Activated T-cell treated with anti-CD3 and anti-CD28 coated beads, Interleukin-2, amount 50 U/mL, for 72 hours (primary cell): ENCODE data around the gene SLC22A23. TPM values are rescaled to one million over a fixed set of nuclear protein-coding genes. Genes with fewer than 3 reads are reported as not detected.
A peak's percentile ranks its signal among the peaks of the same experiment; 100 is the strongest.

Experiments used
- ATAC-seq, 2 donors: fragments of 150-1000 bp; cut with Tn5 transposase; replicated peaks in 1 of 2; 2 replicates each; pipeline ENCODE4 v1.10.0; 2021; ENCODE audit warnings: moderate library complexity in 2 of 2, mild to moderate bottlenecking in 1 of 2
- DNase-seq, 2 donors: peaks; one replicate each; pipeline ENCODE4 v3.0.0; 2021 to 2022; ENCODE audit warnings: mixed read lengths in 1 of 2
- H3K27ac Mint-ChIP-seq: one replicate; pipeline ENCODE4 v1.8.0; 2022; ENCODE audit warnings: mild to moderate bottlenecking, moderate library complexity, mixed read lengths
- H3K27me3 Mint-ChIP-seq: one replicate; pipeline ENCODE4 v1.8.0; 2022; ENCODE audit warnings: low read depth, mixed read lengths
- H3K36me3 Mint-ChIP-seq, 2 donors: one replicate each; pipeline ENCODE4 v1.8.0; 2022; ENCODE audit warnings: mixed read lengths in 2 of 2, mild to moderate bottlenecking in 1 of 2; ENCODE audit not compliant: insufficient read depth in 2 of 2
- H3K4me1 Mint-ChIP-seq: one replicate; pipeline ENCODE4 v1.8.0; 2022; ENCODE audit warnings: low read depth, mixed read lengths
- H3K4me3 Mint-ChIP-seq, 2 donors: one replicate each; pipeline ENCODE4 v1.8.0; 2022; ENCODE audit warnings: mild to moderate bottlenecking in 2 of 2, mixed read lengths in 2 of 2, moderate library complexity in 2 of 2
- H3K9me3 Mint-ChIP-seq, 2 donors: one replicate each; pipeline ENCODE4 v1.8.0; 2022; ENCODE audit warnings: mixed read lengths in 2 of 2
- total RNA-seq, 2 donors: library from RNA; stranded (reverse); gene quantifications; one replicate each; pipeline ENCODE4 v1.2.3, GENCODE V29; 2022

SLC22A23 gene
- total RNA-seq, 2 donors from 2014 or later = 1.5 to 2.0 TPM

DNA sequence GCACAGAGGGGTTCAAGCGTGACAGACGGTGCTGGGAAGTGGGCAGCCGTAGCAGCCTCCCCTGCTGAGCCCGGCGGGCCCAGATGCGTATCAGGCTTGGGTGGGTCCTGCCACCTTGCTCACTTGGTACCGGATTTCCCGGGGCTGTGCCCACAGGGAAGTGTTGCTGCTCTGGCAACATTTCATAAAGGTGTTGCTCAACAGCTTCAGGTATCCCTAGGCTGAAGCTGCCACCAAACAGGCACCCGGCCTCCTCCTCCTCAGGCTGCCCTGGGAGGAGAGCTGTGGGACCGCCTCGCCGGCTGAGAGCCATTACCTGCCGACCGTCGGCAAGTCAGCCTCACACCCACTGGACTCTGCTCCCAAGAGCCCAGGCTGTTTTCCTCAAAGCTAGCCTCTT is 186.6 kb downstream of the SLC22A23 start:
- H3K27ac Mint-ChIP-seq = no peak overlapping the region

GRCh38 chr6:3269281-3269975 is 187.4 kb downstream of the SLC22A23 start:
- Mint-ChIP-seq H3K27me3 (no peaks in the 10 kb centered on the region), H3K9me3 (no peaks in the 10 kb centered on the region), H3K36me3 (peaks cover 0 to 7% of the 10 kb centered on the region in 2 donors), H3K4me3 (peak overlapping the region in 1 of 2 donors; percentile 19), H3K4me1 (peaks cover 29% of the 10 kb centered on the region), H3K27ac (peak overlapping the region; percentile 55)
- ATAC-seq (peak in 1 of 2 donors; percentile 76), DNase-seq (peak in 1 of 2 donors; percentile 40)

More for the DNA sequence above, 186.6 kb downstream of the SLC22A23 start:
- peaks cover 0 to 7% of the 10 kb centered on the region in 2 donors for H3K36me3 Mint-ChIP-seq
- H3K27me3 Mint-ChIP-seq = no peaks in the 10 kb centered on the region
- H3K4me3 Mint-ChIP-seq = no peak overlapping the region
- no peaks in the 10 kb centered on the region for H3K9me3 Mint-ChIP-seq
- ATAC-seq (no peak), DNase-seq (no peak)
- peaks cover 29% of the 10 kb centered on the region for H3K4me1 Mint-ChIP-seq

GRCh38 chr6:3268680-3269079 is 188.2 kb downstream of the SLC22A23 start:
- Mint-ChIP-seq H3K27ac (peak overlapping the region; percentile 55), H3K27me3 (no peaks in the 10 kb centered on the region), H3K36me3 (peaks cover 0 to 7% of the 10 kb centered on the region in 2 donors), H3K9me3 (no peaks in the 10 kb centered on the region), H3K4me3 (no peak overlapping the region), H3K4me1 (peaks cover 26% of the 10 kb centered on the region)
- DNase-seq (no peak), ATAC-seq (no peak)

DNA sequence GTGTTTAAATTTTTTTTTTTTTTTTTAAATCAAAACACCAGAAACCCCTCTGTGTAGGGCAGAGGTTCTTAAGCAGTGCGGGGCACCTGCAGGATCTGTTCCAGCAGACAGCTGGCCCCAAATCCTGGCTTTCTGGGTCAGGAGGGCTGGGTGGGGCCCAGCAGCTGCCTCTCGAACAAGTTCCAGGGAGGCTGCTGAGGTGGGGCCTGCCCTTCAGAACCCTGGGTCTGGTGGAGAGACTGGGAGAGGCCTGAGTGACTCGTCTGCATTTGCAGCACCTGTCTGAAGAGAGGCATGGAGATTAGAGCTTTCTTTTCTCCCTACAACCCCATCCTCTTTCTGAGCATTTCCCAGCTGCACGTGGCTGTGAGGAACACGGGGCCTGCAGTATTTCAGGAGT is 189.7 kb downstream of the SLC22A23 start:
- Mint-ChIP-seq H3K4me1 (peaks cover 31% of the 10 kb centered on the region), H3K27me3 (no peaks in the 10 kb centered on the region), H3K36me3 (peaks cover 0 to 10% of the 10 kb centered on the region in 2 donors), H3K27ac (no peak overlapping the region), H3K4me3 (no peak overlapping the region), H3K9me3 (no peaks in the 10 kb centered on the region)
- ATAC-seq = no peak
- no peak for DNase-seq

DNA sequence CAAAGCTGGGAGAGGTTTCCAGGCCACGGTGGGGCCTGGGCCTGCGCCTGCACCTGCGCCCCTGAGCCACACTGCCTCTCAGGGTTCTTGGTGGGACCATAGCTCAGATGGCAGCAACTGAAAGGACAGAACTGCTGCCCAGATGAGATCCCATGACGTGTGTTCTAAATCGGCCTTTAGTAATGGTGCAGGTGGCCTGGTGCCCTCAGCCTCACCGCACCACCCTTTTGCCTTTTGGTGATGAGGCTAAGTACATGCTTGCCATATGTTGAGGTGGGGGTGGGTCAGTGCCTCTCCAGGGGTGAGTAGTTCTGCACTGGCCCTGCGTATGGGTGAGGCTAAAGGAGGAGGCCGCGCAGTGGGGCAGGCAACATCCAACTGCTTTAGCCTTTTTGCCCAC is 190.7 kb downstream of the SLC22A23 start:
- Mint-ChIP-seq H3K4me1 (peaks cover 40% of the 10 kb centered on the region), H3K36me3 (peaks cover 0 to 10% of the 10 kb centered on the region in 2 donors), H3K4me3 (no peak overlapping the region), H3K27me3 (no peaks in the 10 kb centered on the region), H3K27ac (no peak overlapping the region), H3K9me3 (no peaks in the 10 kb centered on the region)
- ATAC-seq = no peak
- no peak for DNase-seq

- DNase-seq (no peak), ATAC-seq (no peak)
- H3K4me1 Mint-ChIP-seq = peaks cover 45% of the 10 kb centered on the region
- no peak overlapping the region for H3K27ac Mint-ChIP-seq
- no peaks in the 10 kb centered on the region for H3K9me3 Mint-ChIP-seq
- H3K4me3 Mint-ChIP-seq = no peak overlapping the region
- H3K36me3 Mint-ChIP-seq = peaks cover 0 to 10% of the 10 kb centered on the region in 2 donors
- no peaks in the 10 kb centered on the region for H3K27me3 Mint-ChIP-seq
Observed at GRCh38 chr6:3265671-3266070, 191.2 kb downstream of the SLC22A23 start.

GRCh38 chr6:3264356-3264755 is 192.5 kb downstream of the SLC22A23 start:
- no peaks in the 10 kb centered on the region for H3K9me3 Mint-ChIP-seq
- H3K36me3 Mint-ChIP-seq = peaks cover 4 to 13% of the 10 kb centered on the region in 2 donors
- no peak for DNase-seq
- no peaks in the 10 kb centered on the region for H3K27me3 Mint-ChIP-seq
- peaks cover 55% of the 10 kb centered on the region for H3K4me1 Mint-ChIP-seq
- no peak overlapping the region for H3K4me3 Mint-ChIP-seq
- no peak overlapping the region for H3K27ac Mint-ChIP-seq
- no peak for ATAC-seq

GRCh38 chr6:3263096-3263495 is 193.8 kb downstream of the SLC22A23 start:
- Mint-ChIP-seq H3K4me3 (no peak overlapping the region), H3K27ac (no peak overlapping the region), H3K27me3 (no peaks in the 10 kb centered on the region), H3K4me1 (peaks cover 49% of the 10 kb centered on the region), H3K36me3 (peaks cover 5 to 9% of the 10 kb centered on the region in 2 donors), H3K9me3 (no peaks in the 10 kb centered on the region)
- DNase-seq (no peak), ATAC-seq (no peak)

- Mint-ChIP-seq H3K27ac (no peak overlapping the region), H3K9me3 (no peaks in the 10 kb centered on the region), H3K27me3 (peaks cover 8% of the 10 kb centered on the region), H3K36me3 (peaks cover 5 to 9% of the 10 kb centered on the region in 2 donors), H3K4me3 (peak overlapping the region; percentile 15 to 95), H3K4me1 (peaks cover 40% of the 10 kb centered on the region)
- no peak for ATAC-seq
- DNase-seq = no peak
Observed at GRCh38 chr6:3261921-3262320, 194.9 kb downstream of the SLC22A23 start.

DNA sequence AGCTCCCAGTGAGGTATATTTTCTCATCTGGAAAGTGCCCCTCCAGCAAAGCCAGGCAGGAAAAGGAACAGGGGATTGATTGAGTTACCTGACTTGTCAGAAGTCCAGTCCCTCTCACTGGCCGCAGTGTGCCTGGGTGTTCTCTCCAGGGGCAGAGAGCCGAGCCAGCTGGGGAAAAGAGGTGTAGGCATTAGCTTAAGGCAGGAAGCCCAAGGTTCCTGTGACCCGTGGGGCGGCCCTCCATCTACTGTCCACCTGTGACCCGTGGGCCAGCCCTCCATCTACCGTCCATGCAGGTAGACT is 195.4 kb downstream of the SLC22A23 start:
- ATAC-seq = no peak
- no peak for DNase-seq
- Mint-ChIP-seq H3K9me3 (no peaks in the 10 kb centered on the region), H3K36me3 (peaks cover 5 to 9% of the 10 kb centered on the region in 2 donors), H3K27ac (no peak overlapping the region), H3K27me3 (peaks cover 13% of the 10 kb centered on the region), H3K4me1 (peaks cover 40% of the 10 kb centered on the region), H3K4me3 (peak overlapping the region; percentile 93 to 95)

- peaks cover 40% of the 10 kb centered on the region for H3K4me1 Mint-ChIP-seq
- peak overlapping the region; percentile 93 to 95 for H3K4me3 Mint-ChIP-seq
- ATAC-seq = no peak
- no peak for DNase-seq
- H3K36me3 Mint-ChIP-seq = peaks cover 5 to 9% of the 10 kb centered on the region in 2 donors
- no peaks in the 10 kb centered on the region for H3K9me3 Mint-ChIP-seq
- peak overlapping the region; percentile 65 for H3K27ac Mint-ChIP-seq
- peaks cover 13% of the 10 kb centered on the region for H3K27me3 Mint-ChIP-seq
Observed at GRCh38 chr6:3260772-3261517, 195.9 kb downstream of the SLC22A23 start.

- no peak for ATAC-seq
- peaks cover 5 to 9% of the 10 kb centered on the region in 2 donors for H3K36me3 Mint-ChIP-seq
- H3K4me1 Mint-ChIP-seq = peaks cover 40% of the 10 kb centered on the region
- H3K4me3 Mint-ChIP-seq = peak overlapping the region; percentile 93 to 95
- H3K27me3 Mint-ChIP-seq = peaks cover 13% of the 10 kb centered on the region
- H3K27ac Mint-ChIP-seq = no peak overlapping the region
- H3K9me3 Mint-ChIP-seq = no peaks in the 10 kb centered on the region
- no peak for DNase-seq
Observed at GRCh38 chr6:3260296-3260695, 196.6 kb downstream of the SLC22A23 start.

DNA sequence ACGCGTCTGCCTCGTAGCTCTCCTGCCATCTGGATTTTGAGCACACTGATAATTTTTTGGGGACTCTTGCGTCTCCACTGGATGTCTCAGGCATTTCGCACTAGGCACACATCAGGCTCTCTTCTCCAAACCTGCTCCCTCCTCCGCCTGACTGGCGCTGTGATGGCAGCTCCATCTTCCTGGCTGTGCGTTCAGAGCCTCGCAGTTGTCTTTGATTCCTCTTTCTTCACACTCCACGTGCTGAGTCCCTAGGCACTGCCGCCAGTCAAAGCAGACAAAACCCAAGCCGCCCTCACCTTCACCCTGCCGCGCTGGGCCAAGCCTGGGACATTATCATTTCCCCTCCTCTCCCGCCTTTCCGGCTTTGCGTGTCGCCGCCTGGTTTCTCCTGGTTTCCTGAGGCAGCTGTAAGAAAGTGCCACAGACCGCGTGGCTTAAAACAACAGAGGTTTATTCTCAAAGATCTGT is 197.3 kb downstream of the SLC22A23 start:
- Mint-ChIP-seq H3K4me1 (peaks cover 40% of the 10 kb centered on the region), H3K27ac (peak overlapping the region; percentile 94), H3K4me3 (peak overlapping the region; percentile 93 to 95), H3K9me3 (no peaks in the 10 kb centered on the region), H3K36me3 (peaks cover 5 to 9% of the 10 kb centered on the region in 2 donors), H3K27me3 (peaks cover 13% of the 10 kb centered on the region)
- peak; percentile 29 to 61 for DNase-seq
- peak; percentile 18 to 50 for ATAC-seq
